NCI-H1930 (cell line): Measurements from ENCODE around the gene NT5C2.
"Not testable (repeated sequence)": the region's sequence is repeated elsewhere in the genome, so short reads cannot be mapped to it uniquely, and the experiment has no call there.

Experiments used
- DNase-seq, 2 experiments: peaks; one replicate each; lab custom pipeline; 2025; lab: John Stamatoyannopoulos, UW

NT5C2 gene

DNA sequence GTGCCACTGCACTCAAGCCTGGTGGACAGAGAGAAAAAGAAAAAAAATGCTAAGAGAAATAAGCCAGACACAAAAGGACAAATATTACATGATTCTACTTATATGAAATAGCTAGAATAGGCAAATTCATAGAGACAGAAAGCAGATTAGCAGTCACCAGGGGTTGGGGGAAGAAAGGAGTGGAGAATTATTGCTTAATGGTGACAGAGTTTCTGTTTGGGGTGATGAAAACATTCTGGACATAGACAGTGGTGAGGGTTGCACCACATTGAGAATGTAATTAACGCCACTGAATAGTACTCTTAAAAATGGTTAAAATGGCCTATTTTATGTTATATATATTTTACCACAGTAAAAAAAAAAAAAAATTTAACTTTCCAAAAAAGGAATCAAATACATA lies 6.4 kb upstream of the NT5C2 start:
- no peak for DNase-seq

DNA sequence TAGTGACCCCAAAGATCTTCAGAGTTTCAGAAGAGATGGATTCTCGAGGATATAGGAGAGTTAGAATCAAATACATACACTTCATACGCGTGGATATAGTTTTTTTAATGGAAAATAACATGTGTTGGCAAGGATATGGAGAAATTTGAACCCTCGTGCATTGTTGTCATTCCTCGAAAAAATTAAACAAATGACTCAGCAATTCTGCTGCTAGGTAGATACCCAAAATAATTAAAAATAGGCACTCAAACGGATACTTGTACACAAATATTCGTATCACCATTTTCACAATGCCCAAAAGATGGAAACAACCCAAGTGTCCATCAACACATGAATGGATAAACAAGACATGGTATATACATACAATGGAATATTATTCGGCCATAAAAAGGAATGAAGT lies 5.6 kb upstream of the NT5C2 start:
- no peak for DNase-seq

- no peak for DNase-seq
Measured at GRCh38 chr10:103197903-103198302, 4.8 kb upstream of the NT5C2 start.

GRCh38 chr10:103197174-103197573 lies 4.1 kb upstream of the NT5C2 start:
- no peak for DNase-seq

GRCh38 chr10:103196516-103196915 lies 3.4 kb upstream of the NT5C2 start:
- no peak for DNase-seq

- no peak for DNase-seq
Measured at GRCh38 chr10:103193820-103194529, 903 bp upstream of the NT5C2 start.

- DNase-seq, result peak; percentile 29 to 44
Measured at GRCh38 chr10:103192451-103193106, 493 bp downstream of the NT5C2 start.

- DNase-seq, result no peak
Measured at GRCh38 chr10:103192089-103192450, 1.0 kb downstream of the NT5C2 start.

DNA sequence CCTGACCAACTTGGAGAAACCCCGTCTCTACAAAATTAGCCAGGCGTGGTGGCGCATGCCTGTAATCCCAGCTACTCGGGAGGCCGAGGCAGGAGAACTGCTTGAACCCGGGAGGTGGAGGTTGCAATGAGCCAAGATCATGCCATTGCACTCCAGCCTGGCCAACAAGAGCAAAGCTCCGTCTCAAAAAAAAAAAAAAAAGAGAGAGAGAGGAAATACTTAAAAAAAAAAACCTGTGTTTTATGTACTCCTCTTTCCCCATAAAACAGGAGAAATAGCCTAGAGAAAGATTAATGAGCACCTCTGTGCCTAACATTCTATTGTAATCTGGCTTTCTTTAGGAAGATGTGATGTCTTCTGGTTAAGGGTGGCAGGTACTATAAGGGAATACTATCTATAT lies 1.9 kb downstream of the NT5C2 start:
- DNase-seq, result not testable (repeated sequence)

GRCh38 chr10:103188853-103189252 lies 4.2 kb downstream of the NT5C2 start:
- DNase-seq, result no peak

- no peak for DNase-seq
Measured at GRCh38 chr10:103186128-103186527, 6.9 kb downstream of the NT5C2 start.

DNA sequence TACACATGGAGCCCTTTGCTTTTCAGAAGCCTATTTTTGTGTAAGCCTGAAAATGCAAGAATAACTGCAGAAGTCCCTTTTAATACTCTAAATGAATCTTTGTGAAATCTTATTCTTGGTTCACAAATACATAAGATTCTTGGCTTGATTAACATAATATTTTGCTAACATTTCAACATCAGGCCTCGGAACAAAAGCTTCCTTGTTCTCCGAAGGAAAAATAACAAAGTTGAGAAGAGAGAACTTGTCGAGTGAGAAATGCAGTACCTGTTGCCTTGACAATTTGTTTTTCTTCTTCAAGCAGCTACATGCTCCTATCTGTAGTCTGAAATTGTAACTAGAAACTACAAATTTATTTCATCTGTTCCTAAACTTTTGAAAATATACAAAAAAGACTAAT lies 8.5 kb downstream of the NT5C2 start:
- no peak for DNase-seq

GRCh38 chr10:103183991-103184451 lies 9.1 kb downstream of the NT5C2 start:
- DNase-seq, result not testable (repeated sequence)

DNA sequence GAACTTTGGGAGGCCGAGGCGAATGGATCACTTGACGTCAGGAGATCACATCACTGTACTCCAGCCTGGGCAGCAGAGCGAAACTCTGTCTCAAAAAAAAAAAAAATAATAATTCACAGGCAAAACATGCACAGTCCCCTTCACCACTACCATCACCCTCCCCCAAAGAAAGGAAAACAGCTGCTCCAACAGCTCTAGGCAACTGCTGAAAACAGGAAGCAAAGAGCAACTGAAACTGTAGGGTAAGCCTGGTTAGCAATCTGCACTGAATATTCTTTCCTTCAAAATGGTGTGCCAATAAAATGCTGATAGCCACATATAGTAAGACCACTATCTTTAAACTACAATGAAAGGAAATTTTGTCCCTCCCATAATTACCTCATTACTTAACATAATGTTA lies 11.8 kb downstream of the NT5C2 start:
- no peak for DNase-seq

DNA sequence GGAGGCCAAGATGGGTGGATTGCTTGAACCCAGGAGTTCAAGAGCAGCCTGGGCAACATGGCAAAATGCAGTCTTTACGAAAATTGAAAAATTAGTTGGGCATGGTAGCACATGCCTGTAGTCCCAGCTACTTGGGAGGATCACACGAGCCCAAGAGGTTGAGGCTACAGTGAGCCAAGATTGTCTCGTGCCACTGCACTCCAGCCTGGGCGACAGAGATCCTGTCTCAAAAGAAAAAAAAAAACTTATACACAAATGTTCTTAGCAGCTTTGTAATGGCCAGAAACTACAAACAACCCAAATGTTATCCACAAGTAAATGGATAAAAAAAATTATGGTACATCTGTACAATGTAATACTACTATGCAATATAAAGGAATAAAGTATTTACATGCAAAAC lies 12.6 kb downstream of the NT5C2 start:
- DNase-seq, result no peak

GRCh38 chr10:103177123-103177522 lies 15.9 kb downstream of the NT5C2 start:
- DNase-seq, result no peak

DNA sequence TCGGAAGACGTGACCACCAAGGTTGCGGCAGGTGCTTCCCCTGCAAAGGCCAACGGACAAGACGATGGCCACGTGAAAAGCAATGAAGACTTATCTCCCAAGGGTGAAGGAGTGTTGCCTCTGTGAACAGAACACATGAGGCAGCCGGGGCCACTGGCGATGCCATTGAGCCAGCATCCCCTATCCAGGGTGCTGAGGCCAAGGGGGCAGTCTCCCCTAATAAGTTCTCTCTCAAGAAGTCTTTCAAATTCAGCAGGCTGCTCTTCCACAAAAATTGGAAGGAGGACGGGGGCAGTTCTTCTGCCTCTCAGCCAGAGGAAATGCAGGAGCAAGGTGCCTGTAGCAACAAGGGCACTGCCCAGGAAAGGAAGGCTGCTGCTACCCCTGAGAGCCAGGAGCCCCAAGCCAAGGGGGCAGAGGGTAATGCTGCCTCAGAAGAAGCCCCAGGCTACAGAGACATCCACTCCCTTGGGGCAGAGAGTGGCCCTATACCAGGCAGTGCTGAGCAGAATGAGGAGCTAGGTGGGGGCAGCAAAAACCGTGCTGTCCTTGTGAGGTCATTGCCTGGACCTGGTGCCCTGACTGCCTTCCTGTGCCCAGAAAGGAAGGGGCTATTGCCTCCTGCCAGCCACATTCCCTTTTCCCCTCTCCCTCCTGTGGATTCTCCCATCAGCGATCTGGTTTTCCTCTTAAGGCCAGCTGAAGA lies 17.3 kb downstream of the NT5C2 start:
- DNase-seq, result no peak

DNA sequence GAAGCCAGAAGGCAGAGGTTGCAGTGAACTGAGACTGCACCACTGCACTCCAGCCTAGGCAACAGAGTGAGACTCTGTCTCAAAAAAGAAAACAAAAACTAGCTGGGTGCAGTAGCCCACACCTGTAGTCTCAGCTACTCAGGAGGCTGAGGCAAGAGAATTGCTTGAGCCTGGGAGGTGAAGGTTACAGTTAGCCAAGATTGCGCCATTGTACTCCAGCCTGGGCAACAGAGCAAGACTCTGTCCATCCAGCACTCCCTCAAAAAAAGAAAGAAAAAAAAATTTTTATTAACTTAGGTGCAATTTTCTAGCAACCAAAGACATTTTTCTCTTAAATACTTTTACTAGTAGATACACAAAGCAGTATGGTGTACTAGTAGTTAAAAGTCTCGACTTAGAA lies 18.7 kb downstream of the NT5C2 start:
- not testable (repeated sequence) for DNase-seq

GRCh38 chr10:103171278-103171677 lies 21.8 kb downstream of the NT5C2 start:
- DNase-seq, result no peak

DNA sequence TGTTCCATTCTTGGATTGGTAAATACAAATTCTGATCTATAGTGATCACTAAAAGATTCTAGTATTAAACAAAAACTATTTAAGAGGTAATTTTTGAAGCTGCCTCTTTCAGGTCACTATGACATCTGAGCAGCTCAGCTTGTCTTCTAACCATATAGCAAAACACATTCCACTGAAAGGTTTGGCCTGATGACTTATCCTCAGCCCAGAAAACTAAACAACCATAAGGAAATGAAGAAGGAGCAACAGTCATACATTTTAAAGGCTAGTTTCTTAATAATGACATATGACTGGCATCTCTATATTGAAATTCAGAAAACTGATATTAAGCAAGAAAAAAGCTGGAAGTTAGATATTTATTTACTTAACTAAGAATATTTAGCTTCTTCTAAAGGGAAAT lies 24.6 kb downstream of the NT5C2 start:
- DNase-seq, result no peak

DNA sequence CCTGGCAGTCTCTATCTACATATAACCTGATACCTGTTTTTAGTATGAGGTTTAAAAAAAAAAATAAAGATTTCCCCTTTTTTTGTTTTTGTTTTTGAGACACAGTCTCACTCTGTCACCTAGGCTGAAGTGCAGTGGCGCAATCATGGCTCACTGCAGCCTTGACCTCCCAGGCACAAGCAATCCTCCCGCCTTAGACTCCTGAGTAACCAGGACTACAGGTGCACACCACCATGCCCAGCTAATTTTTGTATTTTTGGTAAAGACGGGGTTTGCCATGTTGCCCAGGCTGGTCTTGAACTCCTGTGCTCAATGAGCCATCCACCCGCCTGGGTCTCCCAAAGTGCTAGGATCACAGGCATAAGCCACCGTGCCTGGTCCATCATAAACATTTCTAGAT lies 25.5 kb downstream of the NT5C2 start:
- not testable (repeated sequence) for DNase-seq

DNA sequence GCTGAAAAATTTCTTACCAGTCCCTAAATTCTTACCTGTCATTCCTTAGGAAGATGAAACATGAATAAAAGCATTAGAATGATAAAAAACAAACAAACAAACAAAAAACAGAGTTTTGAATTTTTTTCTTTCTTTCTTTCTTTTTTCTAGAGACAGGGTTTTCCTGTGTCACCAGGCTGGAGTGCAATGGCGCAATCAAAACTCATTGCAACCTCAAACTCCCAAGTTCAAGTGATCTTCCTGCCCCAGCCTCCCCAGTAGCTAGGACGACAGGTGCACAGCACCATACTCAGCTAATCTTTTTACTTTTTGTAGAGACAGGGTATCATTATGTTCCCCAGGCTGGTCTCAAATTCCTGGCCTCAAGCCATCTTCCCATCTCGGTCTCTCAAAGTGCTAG lies 26.5 kb downstream of the NT5C2 start:
- no peak for DNase-seq

DNA sequence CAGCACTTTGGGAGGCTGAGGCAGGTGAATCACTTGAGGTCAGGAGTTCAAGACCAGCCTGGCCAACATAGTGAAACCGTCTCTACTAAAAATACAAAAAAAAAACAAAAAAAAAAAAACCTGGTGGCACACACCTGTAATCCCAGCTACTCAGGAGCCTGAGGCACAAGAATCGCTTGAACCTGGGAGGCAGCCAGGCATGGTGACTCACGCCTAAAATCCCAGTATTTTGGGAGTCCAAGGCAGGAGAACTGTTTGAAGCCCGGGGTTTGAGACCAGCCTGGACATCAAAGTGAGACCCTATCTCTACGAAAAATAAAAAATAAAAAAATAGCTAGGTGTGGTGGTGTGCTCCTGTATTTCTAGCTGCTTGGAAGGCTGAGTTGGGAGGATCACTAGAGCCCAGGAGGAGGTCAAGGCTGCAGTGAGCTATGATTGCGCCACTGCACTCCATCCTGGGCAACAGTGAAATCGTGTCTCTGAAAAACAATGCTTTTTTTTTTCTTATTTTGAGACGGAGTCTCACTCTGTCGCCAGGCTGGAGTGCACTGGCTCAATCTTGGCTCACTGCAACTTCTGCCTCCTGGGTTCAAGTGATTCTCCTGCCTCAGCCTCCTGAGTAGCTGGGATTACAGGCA lies 29.2 kb downstream of the NT5C2 start:
- DNase-seq, result not testable (repeated sequence)
